PFSK-1 (cell line): ENCODE measurements around the gene TUBA4B.

ENCODE experiments used
- FOXP2 ChIP-seq: optimal IDR thresholded peaks from 2 replicates; pipeline ENCODE3; 2011; ENCODE audit warnings: borderline replicate concordance, control low read depth, inconsistent platforms; ENCODE audit not compliant: insufficient read depth; ENCODE audit errors: extremely low read length, extremely low read depth
- POLR2AphosphoS5 ChIP-seq: IDR thresholded peaks from 2 replicates; pipeline ENCODE4 v1.6.1; 2012; ENCODE audit warnings: low read depth, mild to moderate bottlenecking, control low read depth, low read length, moderate library complexity
- REST ChIP-seq, 2 experiments: IDR thresholded peaks; 2 replicates each; pipeline versions ENCODE4 v1.6.1 to v1.8.0; 2011 to 2012; ENCODE audit warnings: low read depth in 2 of 2, low read length in 2 of 2, control low read depth in 1 of 2, inconsistent platforms in 1 of 2, mild to moderate bottlenecking in 1 of 2, moderate library complexity in 1 of 2; ENCODE audit not compliant: insufficient read depth in 1 of 2
- SIN3A ChIP-seq: IDR thresholded peaks from 2 replicates; pipeline ENCODE4 v1.6.1; 2012; ENCODE audit warnings: mild to moderate bottlenecking, low read length, moderate library complexity, borderline replicate concordance; ENCODE audit not compliant: insufficient read depth
- TAF1 ChIP-seq: IDR thresholded peaks from 2 replicates; pipeline ENCODE4 v1.6.1; 2012; ENCODE audit warnings: low read length, control low read depth, borderline replicate concordance; ENCODE audit not compliant: insufficient read depth

Gene TUBA4B

GRCh38 chr2:219309278-219309677 lies 56.2 kb downstream of the TUBA4B start, which contains the start of gene PTPRN:
PTPRN (minus strand) TSS chr2:219309401; CDS start chr2:219309332, 69 bp downstream.
- TF ChIP-seq POLR2AphosphoS5 (no peak), TAF1 (no peak), SIN3A (no peak), REST (IDR thresholded peaks at IDR 0.05; ENCODE audit: insufficient read depth in 1 of 2, low read depth in 2 of 2, low read length in 2 of 2) (no peak), FOXP2 (no peak)

GRCh38 chr2:219314804-219315468 lies 61.9 kb downstream of the TUBA4B start:
- TF ChIP-seq SIN3A (no peak), REST (IDR thresholded peaks at IDR 0.05; ENCODE audit: insufficient read depth in 1 of 2, low read depth in 2 of 2, low read length in 2 of 2) (no peak), TAF1 (no peak), POLR2AphosphoS5 (no peak), FOXP2 (no peak)
